H9 (cell line): Measurements from ENCODE around the gene TMCC1. TPM values are rescaled to one million over a fixed set of nuclear protein-coding genes. Genes with fewer than 3 reads are reported as not detected.

Experiments used
- DNase-seq: peaks from one replicate; pipeline ENCODE4 v3.0.0-alpha.2; 2017
- H2AFZ ChIP-seq: one replicate; pipeline ENCODE4 v1.6.1; 2013; ENCODE audit warnings: mild to moderate bottlenecking, low read length, control low read depth, moderate library complexity
- H2AK5ac ChIP-seq: 2 replicates; pipeline ENCODE4 v1.6.1; 2013; ENCODE audit warnings: low read length, control low read depth, mixed read lengths; ENCODE audit not compliant: insufficient read length
- H2BK120ac ChIP-seq: one replicate; pipeline ENCODE4 v1.6.1; 2013; ENCODE audit warnings: low read depth, mild to moderate bottlenecking, low read length, control low read depth, inconsistent platforms; ENCODE audit not compliant: poor library complexity, severe bottlenecking
- H2BK12ac ChIP-seq: 2 replicates; pipeline ENCODE4 v1.6.1; 2013; ENCODE audit warnings: low read length, control low read depth, mixed read lengths, low read depth; ENCODE audit not compliant: insufficient read length
- H2BK15ac ChIP-seq: 2 replicates; pipeline ENCODE4 v1.6.1; 2013; ENCODE audit warnings: low read depth, low read length, control low read depth
- H2BK20ac ChIP-seq: one replicate; pipeline ENCODE4 v1.6.1; 2013; ENCODE audit warnings: low read depth, mild to moderate bottlenecking, low read length, control low read depth, inconsistent platforms; ENCODE audit not compliant: poor library complexity, severe bottlenecking
- H2BK5ac ChIP-seq: 2 replicates; pipeline ENCODE4 v1.6.1; 2013; ENCODE audit warnings: low read length, control low read depth, mixed read lengths; ENCODE audit not compliant: insufficient read length
- H3K14ac ChIP-seq: 2 replicates; pipeline ENCODE4 v1.6.1; 2013; ENCODE audit warnings: low read length, control low read depth; ENCODE audit not compliant: insufficient read depth
- H3K18ac ChIP-seq: 2 replicates; pipeline ENCODE4 v1.6.1; 2013; ENCODE audit warnings: low read depth, mild to moderate bottlenecking, mixed read lengths, low read length, control low read depth; ENCODE audit not compliant: insufficient read length
- H3K23ac ChIP-seq: 2 replicates; pipeline ENCODE4 v1.6.1; 2013; ENCODE audit warnings: low read length, control low read depth, mixed read lengths, low read depth; ENCODE audit not compliant: insufficient read length
- H3K23me2 ChIP-seq: 2 replicates; pipeline ENCODE4 v1.6.1; 2013; ENCODE audit warnings: low read depth, mild to moderate bottlenecking, mixed read lengths, low read length, control low read depth; ENCODE audit not compliant: insufficient read length, poor library complexity, severe bottlenecking
- H3K27ac ChIP-seq: 2 replicates; pipeline ENCODE4 v1.5.1; 2013; ENCODE audit warnings: low read length, control low read depth, mixed read lengths, low read depth; ENCODE audit not compliant: insufficient read length
- H3K27me3 ChIP-seq: 2 replicates; pipeline ENCODE4 v1.6.1; 2013; ENCODE audit warnings: low read length, control low read depth, inconsistent platforms; ENCODE audit not compliant: insufficient read depth
- H3K4ac ChIP-seq: 2 replicates; pipeline ENCODE4 v1.6.1; 2013; ENCODE audit warnings: low read depth, mild to moderate bottlenecking, control low read depth, inconsistent platforms, low read length, moderate library complexity
- H3K4me1 ChIP-seq: 2 replicates; pipeline ENCODE4 v1.6.1; 2013; ENCODE audit warnings: low read length, control low read depth, inconsistent platforms; ENCODE audit not compliant: insufficient read depth
- H3K4me2 ChIP-seq: 2 replicates; pipeline ENCODE4 v1.6.1; 2013; ENCODE audit warnings: low read length, control low read depth, mixed read lengths; ENCODE audit not compliant: insufficient read length, insufficient read depth
- H3K56ac ChIP-seq: 2 replicates; pipeline ENCODE4 v1.6.1; 2013; ENCODE audit warnings: low read depth, mild to moderate bottlenecking, mixed read lengths, low read length, control low read depth; ENCODE audit not compliant: insufficient read length
- H3K79me1 ChIP-seq: 2 replicates; pipeline ENCODE4 v1.6.1; 2013; ENCODE audit warnings: low read depth, mild to moderate bottlenecking, moderate library complexity, low read length, control low read depth, inconsistent platforms; ENCODE audit not compliant: insufficient read depth, poor library complexity, severe bottlenecking
- H3K79me2 ChIP-seq: 2 replicates; pipeline ENCODE4 v1.6.1; 2013; ENCODE audit warnings: low read length, control low read depth, inconsistent platforms; ENCODE audit not compliant: insufficient read depth
- H3K9ac ChIP-seq: 2 replicates; pipeline ENCODE4 v1.6.1; 2013; ENCODE audit warnings: low read length, control low read depth, mixed read lengths; ENCODE audit not compliant: insufficient read length; ENCODE audit errors: extremely low read depth
- H3K9me3 ChIP-seq: one replicate; pipeline ENCODE4 v1.6.1; 2013; ENCODE audit warnings: low read depth, low read length, inconsistent platforms; ENCODE audit not compliant: control insufficient read depth
- H3T11ph ChIP-seq: one replicate; pipeline ENCODE4 v1.6.1; 2013; ENCODE audit warnings: mild to moderate bottlenecking, low read length, control low read depth, inconsistent platforms
- H4K20me1 ChIP-seq: one replicate; pipeline ENCODE4 v1.6.1; 2013; ENCODE audit not compliant: control insufficient read depth, insufficient read length, insufficient read depth
- H4K5ac ChIP-seq: 2 replicates; pipeline ENCODE4 v1.6.1; 2013; ENCODE audit warnings: low read depth, mild to moderate bottlenecking, mixed read lengths, low read length, control low read depth; ENCODE audit not compliant: insufficient read length
- H4K8ac ChIP-seq: replicated peaks from 2 replicates; pipeline ENCODE4 v1.6.1; 2013; ENCODE audit warnings: low read length, control low read depth, mixed read lengths, low read depth; ENCODE audit not compliant: insufficient read length
- H4K91ac ChIP-seq: 2 replicates; pipeline ENCODE4 v1.6.1; 2013; ENCODE audit warnings: low read depth, mild to moderate bottlenecking, moderate library complexity, mixed read lengths, low read length, control low read depth; ENCODE audit not compliant: insufficient read length
- H3K27ac Mint-ChIP-seq, 3 experiments: 2 replicates in 2 of 3; 3 replicates in 1 of 3; pipeline ENCODE4 v1.8.0; 2020 to 2021; ENCODE audit warnings: mixed read lengths in 3 of 3, mild to moderate bottlenecking in 1 of 3, moderate library complexity in 1 of 3
- H3K27me3 Mint-ChIP-seq: 2 replicates; pipeline ENCODE4 v1.8.0; 2021; ENCODE audit warnings: low read depth, mild to moderate bottlenecking, moderate library complexity, mixed read lengths
- H3K36me3 Mint-ChIP-seq, 3 experiments: 2 replicates in 2 of 3; 3 replicates in 1 of 3; pipeline ENCODE4 v1.8.0; 2020 to 2021; ENCODE audit warnings: low read depth in 3 of 3, mixed read lengths in 3 of 3; ENCODE audit not compliant: insufficient read depth in 1 of 3
- H3K4me1 Mint-ChIP-seq, 2 experiments: 2 replicates each; pipeline ENCODE4 v1.8.0; 2020; ENCODE audit warnings: mixed read lengths in 2 of 2
- H3K4me3 Mint-ChIP-seq, 2 experiments: 2 replicates in 1 of 2; 3 replicates in 1 of 2; pipeline ENCODE4 v1.8.0; 2020 to 2021; ENCODE audit warnings: mild to moderate bottlenecking in 2 of 2, mixed read lengths in 2 of 2, moderate library complexity in 1 of 2
- H3K9me3 Mint-ChIP-seq, 2 experiments: 2 replicates in 1 of 2; 3 replicates in 1 of 2; pipeline ENCODE4 v1.8.0; 2020; ENCODE audit warnings: mild to moderate bottlenecking in 2 of 2, mixed read lengths in 2 of 2, moderate library complexity in 1 of 2
- CTCF ChIP-seq: fragments of 200-600 bp; sonication (generic); conservative IDR thresholded peaks from 3 replicates; pipeline ENCODE4 v1.8.0; 2021; ENCODE audit warnings: antibody characterized with exemption, mild to moderate bottlenecking
- WGBS: extraction: QIAGEN DNeasy Blood & Tissue Kit; methylation state at CpG from one replicate; pipeline ENCODE4 v1.1.7; 2013; ENCODE audit warnings: missing lambda C conversion rate, low lambda C conversion rate, mixed read lengths; ENCODE audit not compliant: insufficient read length; ENCODE audit errors: extremely low coverage; 5-methylcytosine and 5-hydroxymethylcytosine counted together
- total RNA-seq: library from RNA; stranded (reverse); gene quantifications from 2 replicates; pipeline ENCODE4 v1.2.1, GENCODE V29; 2021

TMCC1 gene
- total RNA-seq, 1 experiment from 2014 or later: 24.4 TPM

DNA sequence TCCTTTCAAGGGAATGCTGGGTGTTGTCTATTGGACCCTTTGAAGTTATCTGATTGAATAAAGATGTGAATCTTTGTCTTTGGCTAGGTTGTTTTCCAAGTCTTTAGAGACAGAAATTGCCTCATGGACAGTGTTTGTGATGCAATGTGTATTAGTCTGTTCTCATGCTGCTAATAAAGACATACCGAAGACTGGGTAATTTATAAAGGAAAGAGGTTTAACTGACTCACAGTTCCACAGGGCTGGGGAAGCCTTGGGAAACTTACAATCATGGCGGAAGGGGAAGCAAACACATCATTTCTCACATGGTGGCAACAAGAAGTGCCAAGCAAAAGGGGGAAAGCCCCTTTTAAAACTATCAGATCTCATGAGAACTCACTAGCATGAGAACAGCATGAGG is 198.3 kb downstream of the TMCC1 start:
- H3K9me3 Mint-ChIP-seq: peaks cover 34% of the 10 kb centered on the region in 2 experiments
- no peak overlapping the region for H4K8ac ChIP-seq
- H3T11ph ChIP-seq: no peak overlapping the region
- no peak overlapping the region for H4K91ac ChIP-seq
- no peak overlapping the region for H3K4me2 ChIP-seq
- no peak for DNase-seq
- peaks cover 7% of the 10 kb centered on the region; the same call in 1 of the 2 replicates for H3K4me1 ChIP-seq
- H2BK12ac ChIP-seq: no peak overlapping the region
- H3K23ac ChIP-seq: no peak overlapping the region
- H3K9ac ChIP-seq: no peak overlapping the region
- no peak overlapping the region for H3K27ac Mint-ChIP-seq
- WGBS: no CpG with 5 or more reads among the region's 2 CpGs
- no peak overlapping the region for H3K4ac ChIP-seq
- no peak overlapping the region for H3K27ac ChIP-seq
- H3K4me3 Mint-ChIP-seq: no peak overlapping the region
- no peak overlapping the region for H2AK5ac ChIP-seq
- H2BK15ac ChIP-seq: no peak overlapping the region
- TF ChIP-seq CTCF: no peak
- no peaks in the 10 kb centered on the region for H3K79me1 ChIP-seq
- no peak overlapping the region for H2AFZ ChIP-seq
- no peaks in the 10 kb centered on the region for H3K27me3 ChIP-seq
- H4K5ac ChIP-seq: no peak overlapping the region
- no peak overlapping the region for H3K56ac ChIP-seq
- no peak overlapping the region for H2BK5ac ChIP-seq
- no peaks in the 10 kb centered on the region for H4K20me1 ChIP-seq
- H2BK120ac ChIP-seq: no peak overlapping the region
- no peaks in the 10 kb centered on the region for H3K27me3 Mint-ChIP-seq
- no peaks in the 10 kb centered on the region for H3K79me2 ChIP-seq
- H3K4me1 Mint-ChIP-seq: peaks cover 39 to 47% of the 10 kb centered on the region in 2 experiments
- H3K14ac ChIP-seq: no peak overlapping the region
- H3K23me2 ChIP-seq: no peaks in the 10 kb centered on the region
- H3K18ac ChIP-seq: no peak overlapping the region
- H3K36me3 Mint-ChIP-seq: peaks cover 33 to 38% (median 33%) of the 10 kb centered on the region in 3 experiments
- peaks cover 8% of the 10 kb centered on the region for H3K9me3 ChIP-seq
- no peak overlapping the region for H2BK20ac ChIP-seq
